SJCRH30 (cell line): ENCODE results near the gene PEBP1. TPM values are rescaled to one million over a fixed set of nuclear protein-coding genes. Genes with fewer than 3 reads are reported as not detected.

Experiments
- DNase-seq, 2 experiments: peaks; one replicate each; pipeline ENCODE4 v3.0.0-alpha.2; 2015 to 2020
- H3K27ac ChIP-seq: fragments of 250-450 bp; sonication (Bioruptor Pico); 2 replicates; pipeline ENCODE4 v1.5.1; 2020; ENCODE audit warnings: mild to moderate bottlenecking, moderate library complexity
- H3K27me3 ChIP-seq: fragments of 250-450 bp; sonication (Bioruptor Pico); 2 replicates; pipeline ENCODE4 v1.5.1; 2020; ENCODE audit warnings: mild to moderate bottlenecking, moderate library complexity
- H3K36me3 ChIP-seq: fragments of 250-450 bp; sonication (Bioruptor Pico); 2 replicates; pipeline ENCODE4 v1.5.1; 2020; ENCODE audit warnings: mild to moderate bottlenecking, moderate library complexity
- H3K4me1 ChIP-seq: fragments of 250-450 bp; sonication (Bioruptor Pico); 2 replicates; pipeline ENCODE4 v1.5.1; 2020; ENCODE audit warnings: mild to moderate bottlenecking, moderate library complexity
- H3K4me3 ChIP-seq: fragments of 250-450 bp; sonication (Bioruptor Pico); 2 replicates; pipeline ENCODE4 v1.5.1; 2020; ENCODE audit warnings: mild to moderate bottlenecking, moderate library complexity
- H3K9me3 ChIP-seq: fragments of 250-450 bp; sonication (Bioruptor Pico); replicated peaks from 2 replicates; pipeline ENCODE4 v1.5.1; 2020; ENCODE audit warnings: mild to moderate bottlenecking, moderate library complexity
- total RNA-seq: library from RNA; depleted of rRNA; stranded (reverse); fragments of >200 nt; shearing (Covaris generic); gene quantifications from 2 replicates; pipeline ENCODE4 v1.2.3, GENCODE V29; 2014

The PEBP1 gene
- total RNA-seq, 1 experiment from 2014 or later: 172 TPM

DNA sequence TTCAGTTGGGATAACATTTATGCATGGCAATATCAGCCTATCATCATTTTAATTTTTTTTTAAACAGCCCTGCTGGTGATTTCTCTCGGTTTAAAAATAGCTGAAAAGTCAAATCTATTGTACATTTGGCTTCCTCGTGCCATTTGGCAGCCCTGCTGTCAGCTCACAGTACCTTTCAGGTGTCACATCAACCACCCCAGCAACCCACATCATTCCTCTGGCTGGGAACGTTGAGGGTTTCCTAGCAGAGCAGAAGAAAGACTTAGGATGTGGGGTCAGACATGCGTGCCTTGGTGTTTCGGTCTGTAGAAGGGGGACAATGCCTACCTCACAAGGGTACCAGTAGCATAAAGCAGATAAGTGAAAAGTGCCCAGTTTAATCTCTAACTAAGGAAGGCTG, 15.8 kb downstream of the PEBP1 start:
- H3K4me3 ChIP-seq: no peak overlapping the region
- no peaks in the 10 kb centered on the region for H3K27me3 ChIP-seq
- DNase-seq: no peak
- no peaks in the 10 kb centered on the region for H3K4me1 ChIP-seq
- H3K9me3 ChIP-seq: no peaks in the 10 kb centered on the region
- no peak overlapping the region for H3K27ac ChIP-seq
- H3K36me3 ChIP-seq: no peaks in the 10 kb centered on the region

DNA sequence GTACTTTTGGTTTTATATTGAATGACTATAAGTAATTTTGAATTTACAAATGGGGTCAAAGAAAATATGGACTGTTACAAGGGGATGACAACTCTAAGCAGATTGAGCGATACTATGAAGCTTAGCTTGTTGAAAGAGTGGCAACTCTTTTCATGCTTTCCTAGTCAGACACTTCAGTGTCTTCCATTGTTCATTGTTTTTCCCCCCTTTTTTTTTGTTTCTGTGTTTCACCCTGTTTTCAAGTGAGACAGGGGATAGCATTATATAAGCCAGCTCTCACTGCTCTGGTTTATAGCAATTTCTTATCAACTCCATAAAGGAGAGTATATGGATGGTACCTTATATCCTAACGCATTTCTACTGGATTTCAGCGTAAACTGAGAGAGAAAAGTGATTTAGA, 24.6 kb downstream of the PEBP1 start:
- Histone ChIP-seq H3K36me3 (peaks cover 11% of the 10 kb centered on the region; the same call in 1 of the 2 replicates), H3K9me3 (no peaks in the 10 kb centered on the region), H3K27me3 (no peaks in the 10 kb centered on the region), H3K4me1 (no peaks in the 10 kb centered on the region), H3K4me3 (no peak overlapping the region), H3K27ac (no peak overlapping the region)
- DNase-seq: no peak

GRCh38 chr12:118164798-118165486, 29.0 kb downstream of the PEBP1 start:
- DNase-seq: peak; percentile 4 to 34
- peaks cover 8% of the 10 kb centered on the region; the same call in 1 of the 2 replicates for H3K36me3 ChIP-seq
- no peak overlapping the region for H3K27ac ChIP-seq
- H3K4me1 ChIP-seq: no peaks in the 10 kb centered on the region
- H3K4me3 ChIP-seq: no peak overlapping the region
- H3K9me3 ChIP-seq: no peaks in the 10 kb centered on the region
- H3K27me3 ChIP-seq: no peaks in the 10 kb centered on the region

DNA sequence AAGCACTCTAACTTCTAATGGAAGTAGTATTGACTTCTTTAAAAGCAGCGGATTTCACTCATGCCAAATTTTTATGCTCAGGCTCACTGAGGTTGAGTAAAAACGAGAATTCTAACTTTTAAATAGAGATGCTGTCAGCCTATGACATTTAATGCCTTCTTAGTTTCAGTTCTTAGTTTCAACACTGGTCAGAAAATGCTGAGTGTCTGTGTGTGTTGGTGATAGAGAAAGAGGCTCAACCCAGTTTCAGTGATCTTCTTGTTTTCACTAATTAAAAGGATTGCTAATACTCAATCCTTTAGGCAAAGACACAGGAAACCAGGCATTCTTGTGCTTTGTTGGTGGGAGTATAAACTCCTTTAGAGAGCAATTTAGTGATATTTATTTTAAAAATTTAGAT, 31.0 kb downstream of the PEBP1 start:
- Histone ChIP-seq H3K4me3 (no peak overlapping the region), H3K4me1 (no peaks in the 10 kb centered on the region), H3K9me3 (no peaks in the 10 kb centered on the region), H3K27me3 (no peaks in the 10 kb centered on the region), H3K36me3 (peaks cover 7% of the 10 kb centered on the region; the same call in 1 of the 2 replicates), H3K27ac (no peak overlapping the region)
- DNase-seq: no peak

- Histone ChIP-seq H3K9me3 (no peaks in the 10 kb centered on the region), H3K4me3 (no peak overlapping the region), H3K27me3 (no peaks in the 10 kb centered on the region), H3K4me1 (no peaks in the 10 kb centered on the region), H3K27ac (no peak overlapping the region), H3K36me3 (peaks cover 7% of the 10 kb centered on the region)
- no peak for DNase-seq
These were observed 40.0 kb downstream of the PEBP1 start for GRCh38 chr12:118175823-118176447.

- Histone ChIP-seq H3K9me3 (no peaks in the 10 kb centered on the region), H3K27ac (no peak overlapping the region), H3K4me1 (peaks cover 9% of the 10 kb centered on the region), H3K36me3 (no peaks in the 10 kb centered on the region), H3K4me3 (no peak overlapping the region), H3K27me3 (no peaks in the 10 kb centered on the region)
- no peak for DNase-seq
These were observed 47.2 kb downstream of the PEBP1 start for GRCh38 chr12:118183155-118183554.

DNA sequence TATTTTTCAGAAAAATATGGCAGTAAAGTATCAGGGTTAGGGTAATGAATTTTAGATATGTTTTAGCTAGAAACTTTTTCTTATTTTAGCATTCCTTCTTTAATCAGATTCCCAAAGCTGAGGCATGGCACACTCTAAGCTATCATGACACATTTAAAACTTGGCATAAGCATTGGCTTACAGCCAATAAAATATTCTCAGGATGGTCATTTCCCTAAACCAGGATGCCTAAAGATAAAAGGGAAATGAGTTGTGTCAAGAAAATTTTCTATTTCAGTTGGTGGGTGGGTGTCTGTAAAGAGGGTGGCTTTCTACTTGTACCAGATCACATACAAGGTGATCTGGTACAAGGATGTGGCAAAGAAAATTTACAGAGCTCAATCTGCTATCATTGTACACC, 47.8 kb downstream of the PEBP1 start:
- peaks cover 9% of the 10 kb centered on the region for H3K4me1 ChIP-seq
- no peaks in the 10 kb centered on the region for H3K9me3 ChIP-seq
- no peak for DNase-seq
- no peaks in the 10 kb centered on the region for H3K27me3 ChIP-seq
- no peak overlapping the region for H3K27ac ChIP-seq
- no peak overlapping the region for H3K4me3 ChIP-seq
- no peaks in the 10 kb centered on the region for H3K36me3 ChIP-seq

DNA sequence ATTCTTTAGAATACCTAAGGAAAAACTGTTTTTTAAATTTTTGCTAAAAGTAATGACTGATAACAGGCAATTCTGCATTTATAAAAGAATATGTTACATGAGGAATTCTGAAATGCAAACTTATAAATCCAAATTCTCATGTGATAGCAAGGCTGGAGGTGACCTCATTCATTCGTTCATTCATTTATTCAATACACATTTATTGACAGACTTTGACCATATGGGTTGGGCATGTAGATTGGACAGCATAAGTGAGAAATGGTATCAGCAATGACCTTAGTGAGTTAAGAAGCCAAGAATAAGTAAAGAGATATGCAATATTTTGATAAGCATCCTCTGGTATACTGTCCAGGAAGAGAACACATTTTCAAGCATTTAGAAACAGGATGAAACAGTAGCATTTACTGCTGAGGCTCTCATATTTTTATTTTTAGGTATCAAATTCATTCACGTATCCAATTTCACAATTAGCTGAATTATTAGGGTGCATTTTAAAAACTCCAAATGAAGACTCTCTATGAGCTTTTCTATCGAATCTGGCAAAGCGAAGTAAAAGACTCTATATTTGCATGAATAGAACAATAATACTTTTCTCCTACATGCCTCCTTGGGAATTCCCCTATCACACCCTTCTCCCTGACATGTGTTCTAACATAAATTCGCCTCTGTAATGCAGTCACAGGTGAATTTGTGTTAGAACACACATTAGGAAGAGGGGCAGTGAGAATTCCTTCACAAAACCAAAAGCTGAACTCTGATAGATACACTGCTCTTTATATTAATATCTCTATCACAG, 49.9 kb downstream of the PEBP1 start:
- Histone ChIP-seq H3K27ac (no peak overlapping the region), H3K4me3 (no peak overlapping the region), H3K4me1 (peaks cover 9% of the 10 kb centered on the region), H3K36me3 (no peaks in the 10 kb centered on the region), H3K9me3 (no peaks in the 10 kb centered on the region), H3K27me3 (no peaks in the 10 kb centered on the region)
- no peak for DNase-seq

DNA sequence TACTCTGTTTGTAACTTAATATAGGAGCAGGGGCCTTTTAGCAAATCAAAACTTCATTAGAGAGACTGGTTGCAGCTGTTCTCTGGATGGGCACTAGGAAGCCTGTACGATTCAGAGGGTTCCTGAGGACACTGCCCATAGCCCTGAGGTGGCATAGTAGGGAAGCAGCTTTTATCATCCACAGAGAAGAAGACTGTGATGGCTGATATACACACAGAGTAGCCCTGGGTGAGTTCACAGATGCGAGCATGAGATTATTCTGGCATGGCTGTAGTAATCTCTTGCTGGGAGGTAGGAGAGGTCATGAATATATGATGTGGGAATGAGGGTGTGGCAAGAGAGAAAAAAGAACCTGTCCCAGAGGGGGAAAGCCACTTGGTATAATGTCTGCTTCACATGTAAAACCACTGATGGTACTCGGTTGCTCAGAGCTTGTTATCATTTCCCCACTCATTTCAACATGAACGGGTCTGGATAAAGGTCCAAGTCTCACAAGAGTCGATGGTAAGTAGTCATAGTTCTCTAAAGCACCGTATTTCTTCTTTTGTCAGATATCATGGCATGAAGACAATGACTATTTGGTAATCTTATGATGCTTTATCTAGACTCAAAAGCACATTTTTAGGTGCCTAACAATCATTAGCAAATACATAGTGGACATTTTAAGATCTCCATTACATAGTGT, 52.0 kb downstream of the PEBP1 start:
- Histone ChIP-seq H3K4me3 (peak overlapping the region; percentile 55), H3K36me3 (no peaks in the 10 kb centered on the region), H3K9me3 (no peaks in the 10 kb centered on the region), H3K4me1 (peaks cover 9% of the 10 kb centered on the region), H3K27me3 (no peaks in the 10 kb centered on the region), H3K27ac (peak overlapping the region; percentile 12)
- peak; percentile 26 to 64 for DNase-seq

DNA sequence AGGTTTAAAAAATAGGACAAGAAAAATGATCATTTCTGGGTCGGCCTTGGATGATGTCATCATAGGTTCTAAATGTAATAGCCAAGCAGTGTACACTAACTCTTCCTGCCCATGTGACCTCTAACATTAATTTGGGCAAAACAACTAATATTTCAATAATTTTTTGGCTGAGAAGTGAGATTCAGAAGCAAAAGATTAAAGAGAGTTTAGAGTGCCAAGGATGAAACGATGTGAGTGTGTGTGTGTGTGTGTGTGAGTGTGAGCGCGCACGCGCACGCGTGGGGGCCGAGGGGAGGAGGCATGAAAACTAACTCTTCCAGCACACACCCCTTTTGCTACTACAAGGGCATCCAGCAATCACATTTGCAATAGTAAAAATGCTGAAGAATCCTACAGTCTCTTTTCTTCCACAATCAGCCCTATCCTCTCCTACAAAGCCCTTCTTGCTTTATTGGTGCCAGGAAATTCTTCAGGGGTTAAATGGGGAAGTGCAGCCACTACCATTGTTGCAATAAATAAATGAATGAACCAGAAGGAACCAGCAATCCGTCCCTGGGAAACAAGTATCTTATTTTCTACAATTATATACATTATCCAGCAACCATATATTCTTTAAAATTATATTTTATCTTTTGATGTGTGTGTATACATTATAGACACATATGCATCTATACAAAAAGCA, 52.9 kb downstream of the PEBP1 start:
- Histone ChIP-seq H3K27me3 (no peaks in the 10 kb centered on the region), H3K27ac (peak overlapping the region; percentile 12), H3K4me1 (peaks cover 9% of the 10 kb centered on the region), H3K9me3 (no peaks in the 10 kb centered on the region), H3K36me3 (no peaks in the 10 kb centered on the region), H3K4me3 (peak overlapping the region; percentile 55)
- DNase-seq: peak; percentile 61 to 67

GRCh38 chr12:118189741-118190191, 53.8 kb downstream of the PEBP1 start:
- Histone ChIP-seq H3K9me3 (no peaks in the 10 kb centered on the region), H3K4me1 (peaks cover 9% of the 10 kb centered on the region), H3K27me3 (no peaks in the 10 kb centered on the region), H3K27ac (peak overlapping the region; percentile 48), H3K36me3 (no peaks in the 10 kb centered on the region), H3K4me3 (peak overlapping the region; percentile 55)
- peak; percentile 68 to 79 for DNase-seq

- H3K4me3 ChIP-seq: peak overlapping the region; percentile 55
- H3K9me3 ChIP-seq: no peaks in the 10 kb centered on the region
- H3K27me3 ChIP-seq: no peaks in the 10 kb centered on the region
- H3K27ac ChIP-seq: peak overlapping the region; percentile 48
- H3K36me3 ChIP-seq: no peaks in the 10 kb centered on the region
- peak; percentile 26 to 62 for DNase-seq
- H3K4me1 ChIP-seq: peaks cover 9% of the 10 kb centered on the region
These were observed 54.3 kb downstream of the PEBP1 start for GRCh38 chr12:118190266-118190665.

- H3K4me1 ChIP-seq: no peaks in the 10 kb centered on the region
- no peak overlapping the region for H3K4me3 ChIP-seq
These were observed 57.6 kb downstream of the PEBP1 start for GRCh38 chr12:118193477-118193876.

DNA sequence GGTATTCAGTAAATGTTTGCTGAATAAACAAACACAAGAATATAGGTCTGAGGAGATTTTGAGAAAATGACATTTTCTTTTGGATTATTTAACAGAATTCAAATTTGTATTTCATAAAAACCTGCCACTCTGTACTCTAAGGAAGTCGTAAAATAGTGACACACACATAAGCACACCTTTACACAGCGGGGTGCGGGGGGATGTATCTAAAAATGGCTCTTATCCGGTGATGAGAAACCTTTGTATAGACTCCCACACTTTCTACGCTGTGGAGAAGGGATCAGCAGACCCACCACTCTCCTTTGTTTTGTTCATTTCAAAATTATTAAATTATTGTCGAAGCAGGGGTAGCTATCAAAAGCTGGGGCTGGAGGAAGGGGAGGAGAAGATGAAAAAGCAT, 58.0 kb downstream of the PEBP1 start:
- DNase-seq: no peak
- no peaks in the 10 kb centered on the region for H3K36me3 ChIP-seq
- H3K27ac ChIP-seq: no peak overlapping the region
- H3K4me3 ChIP-seq: no peak overlapping the region
- H3K27me3 ChIP-seq: no peaks in the 10 kb centered on the region
- H3K4me1 ChIP-seq: no peaks in the 10 kb centered on the region
- H3K9me3 ChIP-seq: no peaks in the 10 kb centered on the region

More at GRCh38 chr12:118193477-118193876, 57.6 kb downstream of the PEBP1 start:
- no peaks in the 10 kb centered on the region for H3K36me3 ChIP-seq
- H3K27ac ChIP-seq: no peak overlapping the region
- DNase-seq: no peak
- H3K9me3 ChIP-seq: no peaks in the 10 kb centered on the region
- no peaks in the 10 kb centered on the region for H3K27me3 ChIP-seq
